Neural cell (in vitro differentiated cells): ENCODE data around the gene UNC13B. TPM values are rescaled to one million over a fixed set of nuclear protein-coding genes. Genes with fewer than 3 reads are reported as not detected.

Experiments used
- H2AFZ ChIP-seq: fragments of 200-600, 300-800 bp; sonication (generic), shearing (Covaris generic); 2 replicates; pipeline ENCODE4 v1.6.0; 2014; ENCODE audit warnings: low read depth, mild to moderate bottlenecking, antibody characterized with exemption, low read length, moderate library complexity
- H3F3A ChIP-seq: fragments of 200-600 bp; shearing (Covaris generic); 2 replicates; pipeline ENCODE4 v1.6.1; 2016; ENCODE audit warnings: mild to moderate bottlenecking, moderate library complexity, mixed read lengths, antibody characterized with exemption, low read length; ENCODE audit not compliant: insufficient read depth, poor library complexity, severe bottlenecking
- H3K27ac ChIP-seq: fragments of 200-600, 300-800 bp; sonication (generic), shearing (Covaris generic); 2 replicates; pipeline ENCODE4 v1.5.1; 2014; ENCODE audit warnings: mild to moderate bottlenecking, low read length, moderate library complexity
- H3K27me3 ChIP-seq: fragments of 300-800, 200-600 bp; sonication (generic), shearing (Covaris generic); 2 replicates; pipeline ENCODE4 v1.6.0; 2014; ENCODE audit warnings: mild to moderate bottlenecking, low read depth, low read length, moderate library complexity; ENCODE audit not compliant: insufficient read depth
- H3K36me3 ChIP-seq: fragments of 300-800, 200-600 bp; sonication (generic), shearing (Covaris generic); 2 replicates; pipeline ENCODE4 v1.5.1; 2014; ENCODE audit warnings: mild to moderate bottlenecking, antibody characterized with exemption, low read length, moderate library complexity; ENCODE audit not compliant: insufficient read depth
- H3K4me2 ChIP-seq: fragments of 300-800, 200-600 bp; sonication (generic), shearing (Covaris generic); 2 replicates; pipeline ENCODE4 v1.6.0; 2014; ENCODE audit warnings: mild to moderate bottlenecking, low read length
- H3K4me3 ChIP-seq: fragments of 300-800, 200-600 bp; sonication (generic), shearing (Covaris generic); 2 replicates; pipeline ENCODE4 v1.5.1; 2014; ENCODE audit warnings: mild to moderate bottlenecking, low read length, moderate library complexity
- H3K79me2 ChIP-seq: fragments of 200-600 bp; shearing (Covaris generic); replicated peaks from 2 replicates; pipeline ENCODE4 v1.6.0; 2014; ENCODE audit warnings: mild to moderate bottlenecking, low read length, moderate library complexity; ENCODE audit not compliant: insufficient read depth
- H3K9ac ChIP-seq: fragments of 300-800, 200-600 bp; sonication (generic), shearing (Covaris generic); 2 replicates; pipeline ENCODE4 v1.6.1; 2016; ENCODE audit warnings: mild to moderate bottlenecking, low read length, mixed read lengths
- H3K9me2 ChIP-seq: fragments of 200-600 bp; shearing (Covaris generic); 2 replicates; pipeline ENCODE4 v1.6.1; 2016; ENCODE audit warnings: mild to moderate bottlenecking, low read length, mixed read lengths; ENCODE audit not compliant: insufficient read depth
- H3K9me3 ChIP-seq: fragments of 200-600, 300-800 bp; sonication (generic), shearing (Covaris generic); 2 replicates; pipeline ENCODE4 v1.6.1; 2016; ENCODE audit warnings: mild to moderate bottlenecking, mixed run types, low read length, moderate library complexity, mixed read lengths
- H4K20me1 ChIP-seq: fragments of 200-600 bp; shearing (Covaris generic); 2 replicates; pipeline ENCODE4 v1.6.1; 2016; ENCODE audit warnings: mild to moderate bottlenecking, mixed run types; ENCODE audit not compliant: insufficient read depth
- CTCF ChIP-seq: fragments of 450-650 bp; IDR thresholded peaks from 2 replicates; pipeline ENCODE4 v1.5.1; 2014; ENCODE audit warnings: antibody characterized with exemption, mild to moderate bottlenecking, moderate library complexity; ENCODE audit not compliant: poor library complexity, severe bottlenecking
- EP300 ChIP-seq: fragments of 450-650 bp; conservative IDR thresholded peaks from 2 replicates; pipeline ENCODE4 v1.6.1; 2014; ENCODE audit warnings: antibody characterized with exemption, mild to moderate bottlenecking, moderate library complexity; ENCODE audit not compliant: poor library complexity, severe bottlenecking
- EZH2 ChIP-seq: fragments of 200-600, 300-800 bp; shearing (Covaris generic), sonication (generic); IDR thresholded peaks from 2 replicates; pipeline ENCODE4 v1.6.1; 2014; ENCODE audit warnings: antibody characterized with exemption, low read length, borderline replicate concordance, mild to moderate bottlenecking; ENCODE audit not compliant: insufficient read depth, poor library complexity, severe bottlenecking
- MXI1 ChIP-seq: fragments of 450-650 bp; conservative IDR thresholded peaks from 2 replicates; pipeline ENCODE4 v1.6.1; 2014; ENCODE audit warnings: antibody characterized with exemption, mild to moderate bottlenecking; ENCODE audit not compliant: poor library complexity, severe bottlenecking
- POLR2AphosphoS5 ChIP-seq: IDR thresholded peaks from 2 replicates; pipeline ENCODE4 v1.6.1; 2012
- RAD21 ChIP-seq: fragments of 450-650 bp; conservative IDR thresholded peaks from 2 replicates; pipeline ENCODE4 v1.6.1; 2014; ENCODE audit warnings: antibody characterized with exemption, mild to moderate bottlenecking, moderate library complexity
- REST ChIP-seq: IDR thresholded peaks from 2 replicates; pipeline ENCODE4 v1.6.1; 2012; ENCODE audit warnings: borderline replicate concordance
- SMC3 ChIP-seq: fragments of 450-650 bp; conservative IDR thresholded peaks from 2 replicates; pipeline ENCODE4 v1.6.1; 2014; ENCODE audit warnings: antibody characterized with exemption, mild to moderate bottlenecking, moderate library complexity; ENCODE audit not compliant: poor library complexity
- TAF1 ChIP-seq: IDR thresholded peaks from 2 replicates; pipeline ENCODE4 v1.6.1; 2012; ENCODE audit warnings: low read depth
- polyA plus RNA-seq: library from polyadenylated mRNA; depleted of rRNA; stranded (reverse); fragments of >200 nt; gene quantifications from 2 replicates; pipeline ENCODE4 v1.2.3, GENCODE V29; 2014

The UNC13B gene
- polyA plus RNA-seq, 1 donor from 2014 or later = 37.2 TPM

- H3K9ac ChIP-seq = no peak overlapping the region
- TF ChIP-seq POLR2AphosphoS5 = no peak
- no peak for TF ChIP-seq MXI1
- TF ChIP-seq TAF1 = no peak
- TF ChIP-seq REST = no peak
- no peak for TF ChIP-seq RAD21
- TF ChIP-seq EP300 = no peak
- TF ChIP-seq CTCF = no peak
- no peak for TF ChIP-seq SMC3
- TF ChIP-seq EZH2 = no peak
- H2AFZ ChIP-seq = no peak overlapping the region
- H3K27me3 ChIP-seq = no peaks in the 10 kb centered on the region
- no peaks in the 10 kb centered on the region for H3K9me2 ChIP-seq
- H3K9me3 ChIP-seq = no peaks in the 10 kb centered on the region
- no peaks in the 10 kb centered on the region for H3F3A ChIP-seq
- H3K36me3 ChIP-seq = no peaks in the 10 kb centered on the region
- H3K79me2 ChIP-seq = no peaks in the 10 kb centered on the region
- no peak overlapping the region for H3K4me3 ChIP-seq
- no peaks in the 10 kb centered on the region for H4K20me1 ChIP-seq
- H3K4me2 ChIP-seq = no peak overlapping the region
- H3K27ac ChIP-seq = no peak overlapping the region
These were observed 270.3 kb downstream of the UNC13B start for GRCh38 chr9:35432076-35432475.

GRCh38 chr9:35436933-35437332 is 275.1 kb downstream of the UNC13B start:
- H3K27ac ChIP-seq = no peak overlapping the region
- H3K4me3 ChIP-seq = no peak overlapping the region
- H3K9me2 ChIP-seq = no peaks in the 10 kb centered on the region
- no peaks in the 10 kb centered on the region for H3K9me3 ChIP-seq
- no peak overlapping the region for H3K9ac ChIP-seq
- no peak overlapping the region for H3K4me2 ChIP-seq
- TF ChIP-seq RAD21 (no peak), POLR2AphosphoS5 (no peak), CTCF (no peak), TAF1 (no peak), EP300 (no peak), REST (no peak), SMC3 (no peak), MXI1 (no peak), EZH2 (no peak)
- H3K27me3 ChIP-seq = no peaks in the 10 kb centered on the region
- no peak overlapping the region for H2AFZ ChIP-seq
- no peaks in the 10 kb centered on the region for H3K79me2 ChIP-seq
- no peaks in the 10 kb centered on the region for H3K36me3 ChIP-seq
- no peaks in the 10 kb centered on the region for H4K20me1 ChIP-seq
- no peaks in the 10 kb centered on the region for H3F3A ChIP-seq
